Measurements from ENCODE around the gene IGF1. TPM values are rescaled to one million over a fixed set of nuclear protein-coding genes. Genes with fewer than 3 reads are reported as not detected.

The IGF1 gene
- total RNA-seq, 1 donor from 2014 or later, result under 0.01 TPM

- no peak for TF ChIP-seq CTCF (IDR thresholded peaks at IDR 0.05; ENCODE audit: insufficient read depth, low read length, poor library complexity, severe bottlenecking)
- Histone ChIP-seq H3K27me3 (ENCODE audit: control insufficient read depth, insufficient read depth, low read length) (no peaks in the 10 kb centered on the region), H3K36me3 (ENCODE audit: control insufficient read depth, insufficient read depth, low read length) (no peaks in the 10 kb centered on the region), H3K4me3 (ENCODE audit: low read depth, low read length) (no peak overlapping the region)
- DNase-seq (ENCODE audit: low read depth), result no peak
Measured at GRCh38 chr12:102429211-102430154, 50.9 kb downstream of the IGF1 start.

DNA sequence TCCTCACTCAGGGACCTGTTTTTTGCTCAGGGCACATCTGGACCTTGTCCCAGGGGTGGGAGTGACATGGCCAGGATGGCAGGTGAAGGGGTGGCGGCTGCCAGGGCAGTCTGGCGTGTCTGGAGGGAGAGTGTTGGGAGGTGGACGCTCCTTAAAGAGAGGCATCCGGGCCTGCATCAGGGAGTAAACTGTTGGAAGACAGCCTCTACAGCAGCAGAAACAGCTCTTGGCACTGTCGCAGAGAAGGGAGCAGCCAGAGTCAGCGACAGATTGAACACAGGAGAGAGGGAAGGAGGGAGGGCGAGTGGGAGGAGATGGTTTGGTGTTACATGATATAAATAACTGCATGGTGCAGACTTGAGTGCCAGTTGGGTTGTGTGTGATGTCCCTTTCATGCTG, 52.8 kb downstream of the IGF1 start:
- no peak for TF ChIP-seq CTCF (IDR thresholded peaks at IDR 0.05; ENCODE audit: insufficient read depth, low read length, poor library complexity, severe bottlenecking)
- H3K4me3 ChIP-seq (ENCODE audit: low read depth, low read length), result no peak overlapping the region
- no peaks in the 10 kb centered on the region for H3K36me3 ChIP-seq (ENCODE audit: control insufficient read depth, insufficient read depth, low read length)
- no peaks in the 10 kb centered on the region for H3K27me3 ChIP-seq (ENCODE audit: control insufficient read depth, insufficient read depth, low read length)
- no peak for DNase-seq (ENCODE audit: low read depth)

GRCh38 chr12:102426599-102427542, 53.5 kb downstream of the IGF1 start:
- H3K4me3 ChIP-seq (ENCODE audit: low read depth, low read length), result no peak overlapping the region
- H3K27me3 ChIP-seq (ENCODE audit: control insufficient read depth, insufficient read depth, low read length), result no peaks in the 10 kb centered on the region
- no peak for DNase-seq (ENCODE audit: low read depth)
- no peaks in the 10 kb centered on the region for H3K36me3 ChIP-seq (ENCODE audit: control insufficient read depth, insufficient read depth, low read length)
- no peak for TF ChIP-seq CTCF (IDR thresholded peaks at IDR 0.05; ENCODE audit: insufficient read depth, low read length, poor library complexity, severe bottlenecking)

- no peak for DNase-seq (ENCODE audit: low read depth)
- Histone ChIP-seq H3K4me3 (ENCODE audit: low read depth, low read length) (no peak overlapping the region), H3K27me3 (ENCODE audit: control insufficient read depth, insufficient read depth, low read length) (no peaks in the 10 kb centered on the region), H3K36me3 (ENCODE audit: control insufficient read depth, insufficient read depth, low read length) (no peaks in the 10 kb centered on the region)
- no peak for TF ChIP-seq CTCF (IDR thresholded peaks at IDR 0.05; ENCODE audit: insufficient read depth, low read length, poor library complexity, severe bottlenecking)
Measured at GRCh38 chr12:102425109-102426039, 55.0 kb downstream of the IGF1 start.

- H3K27me3 ChIP-seq (ENCODE audit: control insufficient read depth, insufficient read depth, low read length), result no peaks in the 10 kb centered on the region
- no peak for TF ChIP-seq CTCF (IDR thresholded peaks at IDR 0.05; ENCODE audit: insufficient read depth, low read length, poor library complexity, severe bottlenecking)
- no peaks in the 10 kb centered on the region for H3K36me3 ChIP-seq (ENCODE audit: control insufficient read depth, insufficient read depth, low read length)
- no peak overlapping the region for H3K4me3 ChIP-seq (ENCODE audit: low read depth, low read length)
- DNase-seq (ENCODE audit: low read depth), result no peak
Measured at GRCh38 chr12:102423462-102423861, 56.9 kb downstream of the IGF1 start.

All from kidney epithelial cell (primary cell).